ENCODE data around the gene KCNS3.

DNA sequence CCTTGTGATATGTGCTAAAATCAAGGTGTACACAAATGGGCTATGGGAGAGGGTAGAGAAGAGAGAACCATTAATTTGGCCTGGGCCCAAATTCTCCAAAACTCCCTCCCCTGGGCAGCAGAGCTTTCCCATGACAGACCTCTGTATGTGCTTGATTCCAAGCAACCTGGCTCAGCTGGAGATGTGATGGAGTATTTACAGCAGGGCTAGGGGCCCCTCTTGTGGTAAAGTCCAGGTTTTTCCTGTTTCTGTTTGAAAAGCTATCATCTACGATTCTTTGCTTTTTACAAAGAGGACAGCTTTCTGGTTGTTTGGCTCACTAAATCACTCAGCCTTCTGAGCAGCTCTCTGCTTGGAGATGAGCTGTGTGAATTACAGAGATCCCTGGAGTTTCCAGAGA, 40.3 kb downstream of the KCNS3 start:
- TF ChIP-seq RFX5 (IDR thresholded peaks at IDR 0.05; ENCODE audit: low read depth, low read length) (no peak), NR1H2 (CRISPR knock-in tag; IDR thresholded peaks at IDR 0.05) (no peak), BCOR (IDR thresholded peaks at IDR 0.05) (no peak), PTTG1 (tag; IDR thresholded peaks at IDR 0.05; ENCODE audit: low read depth) (no peak), EWSR1 (IDR thresholded peaks at IDR 0.05; ENCODE audit: borderline replicate concordance, low read depth, partially characterized antibody) (no peak), NFYB (IDR thresholded peaks at IDR 0.05; ENCODE audit: extremely low read depth, insufficient read length) (no peak), ZNF175 (CRISPR knock-in tag; IDR thresholded peaks at IDR 0.05; ENCODE audit: low read depth) (no peak), SMARCE1 (IDR thresholded peaks at IDR 0.05) (no peak), NFATC3 (IDR thresholded peaks at IDR 0.05) (no peak)
- TF ChIP-seq, protein P1, sequence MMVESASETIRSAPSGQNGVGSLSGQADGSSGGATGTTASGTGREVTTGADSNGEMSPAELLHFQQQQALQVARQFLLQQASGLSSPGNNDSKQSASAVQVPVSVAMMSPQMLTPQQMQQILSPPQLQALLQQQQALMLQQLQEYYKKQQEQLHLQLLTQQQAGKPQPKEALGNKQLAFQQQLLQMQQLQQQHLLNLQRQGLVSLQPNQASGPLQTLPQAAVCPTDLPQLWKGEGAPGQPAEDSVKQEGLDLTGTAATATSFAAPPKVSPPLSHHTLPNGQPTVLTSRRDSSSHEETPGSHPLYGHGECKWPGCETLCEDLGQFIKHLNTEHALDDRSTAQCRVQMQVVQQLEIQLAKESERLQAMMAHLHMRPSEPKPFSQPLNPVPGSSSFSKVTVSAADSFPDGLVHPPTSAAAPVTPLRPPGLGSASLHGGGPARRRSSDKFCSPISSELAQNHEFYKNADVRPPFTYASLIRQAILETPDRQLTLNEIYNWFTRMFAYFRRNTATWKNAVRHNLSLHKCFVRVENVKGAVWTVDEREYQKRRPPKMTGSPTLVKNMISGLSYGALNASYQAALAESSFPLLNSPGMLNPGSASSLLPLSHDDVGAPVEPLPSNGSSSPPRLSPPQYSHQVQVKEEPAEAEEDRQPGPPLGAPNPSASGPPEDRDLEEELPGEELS (CRISPR knock-in tag; IDR thresholded peaks at IDR 0.05; ENCODE audit: borderline replicate concordance) = no peak
- TF ChIP-seq, protein P2, sequence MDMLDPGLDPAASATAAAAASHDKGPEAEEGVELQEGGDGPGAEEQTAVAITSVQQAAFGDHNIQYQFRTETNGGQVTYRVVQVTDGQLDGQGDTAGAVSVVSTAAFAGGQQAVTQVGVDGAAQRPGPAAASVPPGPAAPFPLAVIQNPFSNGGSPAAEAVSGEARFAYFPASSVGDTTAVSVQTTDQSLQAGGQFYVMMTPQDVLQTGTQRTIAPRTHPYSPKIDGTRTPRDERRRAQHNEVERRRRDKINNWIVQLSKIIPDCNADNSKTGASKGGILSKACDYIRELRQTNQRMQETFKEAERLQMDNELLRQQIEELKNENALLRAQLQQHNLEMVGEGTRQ (CRISPR knock-in tag; IDR thresholded peaks at IDR 0.05) = no peak
- TF ChIP-seq, protein P3, sequence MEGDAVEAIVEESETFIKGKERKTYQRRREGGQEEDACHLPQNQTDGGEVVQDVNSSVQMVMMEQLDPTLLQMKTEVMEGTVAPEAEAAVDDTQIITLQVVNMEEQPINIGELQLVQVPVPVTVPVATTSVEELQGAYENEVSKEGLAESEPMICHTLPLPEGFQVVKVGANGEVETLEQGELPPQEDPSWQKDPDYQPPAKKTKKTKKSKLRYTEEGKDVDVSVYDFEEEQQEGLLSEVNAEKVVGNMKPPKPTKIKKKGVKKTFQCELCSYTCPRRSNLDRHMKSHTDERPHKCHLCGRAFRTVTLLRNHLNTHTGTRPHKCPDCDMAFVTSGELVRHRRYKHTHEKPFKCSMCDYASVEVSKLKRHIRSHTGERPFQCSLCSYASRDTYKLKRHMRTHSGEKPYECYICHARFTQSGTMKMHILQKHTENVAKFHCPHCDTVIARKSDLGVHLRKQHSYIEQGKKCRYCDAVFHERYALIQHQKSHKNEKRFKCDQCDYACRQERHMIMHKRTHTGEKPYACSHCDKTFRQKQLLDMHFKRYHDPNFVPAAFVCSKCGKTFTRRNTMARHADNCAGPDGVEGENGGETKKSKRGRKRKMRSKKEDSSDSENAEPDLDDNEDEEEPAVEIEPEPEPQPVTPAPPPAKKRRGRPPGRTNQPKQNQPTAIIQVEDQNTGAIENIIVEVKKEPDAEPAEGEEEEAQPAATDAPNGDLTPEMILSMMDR (IDR thresholded peaks at IDR 0.05 in 2 of 3, conservative IDR thresholded peaks at IDR 0.05 in 1 of 3; ENCODE audit: insufficient read depth in 2 of 3, low read depth in 1 of 3, low read length in 3 of 3) = no peak; a peak in 1 of 6 replicates
- TF ChIP-seq, protein P4, sequence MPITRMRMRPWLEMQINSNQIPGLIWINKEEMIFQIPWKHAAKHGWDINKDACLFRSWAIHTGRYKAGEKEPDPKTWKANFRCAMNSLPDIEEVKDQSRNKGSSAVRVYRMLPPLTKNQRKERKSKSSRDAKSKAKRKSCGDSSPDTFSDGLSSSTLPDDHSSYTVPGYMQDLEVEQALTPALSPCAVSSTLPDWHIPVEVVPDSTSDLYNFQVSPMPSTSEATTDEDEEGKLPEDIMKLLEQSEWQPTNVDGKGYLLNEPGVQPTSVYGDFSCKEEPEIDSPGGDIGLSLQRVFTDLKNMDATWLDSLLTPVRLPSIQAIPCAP (CRISPR knock-in tag; IDR thresholded peaks at IDR 0.05; ENCODE audit: borderline replicate concordance) = no peak
